Keratinocyte (primary cell): ENCODE measurements around the gene GSN.

Source experiments
- EZH2 ChIP-seq: IDR thresholded peaks from one replicate; pipeline ENCODE4 v1.6.1; 2012; ENCODE audit warnings: inconsistent platforms, mild to moderate bottlenecking, low read length, moderate library complexity
- TF ChIP-seq, protein P1 (sequence below), 3 experiments: IDR thresholded peaks in 1 of 3; conservative IDR thresholded peaks in 1 of 3; optimal IDR thresholded peaks in 1 of 3; 2 replicates in 2 of 3; 3 replicates in 1 of 3; pipeline versions ENCODE3 to v1.5.1; 2011; ENCODE audit warnings: low read length in 3 of 3, mild to moderate bottlenecking in 3 of 3, moderate library complexity in 2 of 3, control low read depth in 1 of 3, inconsistent platforms in 1 of 3; ENCODE audit not compliant: insufficient read depth in 2 of 3; ENCODE audit errors: extremely low read depth in 1 of 3

DNA sequence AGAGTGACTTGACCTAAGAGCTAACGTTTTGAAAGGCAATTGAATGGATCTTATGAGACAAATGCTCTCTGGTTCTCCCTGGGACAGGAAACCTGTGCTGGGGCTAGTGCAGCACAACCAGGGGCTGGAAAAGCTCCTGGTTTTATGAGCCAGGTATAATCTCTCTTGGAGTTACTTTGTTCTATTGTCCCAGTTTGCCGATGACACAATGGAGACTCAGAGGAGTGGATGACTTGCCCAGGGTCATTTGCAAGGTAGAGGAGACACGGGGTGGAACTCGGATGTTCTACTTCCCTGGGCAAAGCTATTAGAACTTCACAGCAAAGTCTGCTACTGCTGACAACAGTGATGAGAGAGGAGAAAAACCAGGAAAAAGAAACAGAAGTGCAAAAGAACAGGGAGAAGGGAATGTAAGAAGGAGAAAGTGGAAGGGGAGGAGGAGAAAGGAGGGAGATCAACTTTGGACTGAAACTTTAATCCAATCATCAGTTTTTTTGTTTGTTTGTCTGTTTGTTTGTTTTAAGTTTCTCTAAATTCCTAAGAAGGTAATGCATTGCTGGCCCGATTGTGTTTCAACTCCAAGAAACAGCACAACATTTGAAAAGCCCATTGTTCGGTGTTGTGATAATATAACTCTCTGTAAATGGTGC is 7.4 kb upstream of the GSN start:
- TF ChIP-seq, protein P1, sequence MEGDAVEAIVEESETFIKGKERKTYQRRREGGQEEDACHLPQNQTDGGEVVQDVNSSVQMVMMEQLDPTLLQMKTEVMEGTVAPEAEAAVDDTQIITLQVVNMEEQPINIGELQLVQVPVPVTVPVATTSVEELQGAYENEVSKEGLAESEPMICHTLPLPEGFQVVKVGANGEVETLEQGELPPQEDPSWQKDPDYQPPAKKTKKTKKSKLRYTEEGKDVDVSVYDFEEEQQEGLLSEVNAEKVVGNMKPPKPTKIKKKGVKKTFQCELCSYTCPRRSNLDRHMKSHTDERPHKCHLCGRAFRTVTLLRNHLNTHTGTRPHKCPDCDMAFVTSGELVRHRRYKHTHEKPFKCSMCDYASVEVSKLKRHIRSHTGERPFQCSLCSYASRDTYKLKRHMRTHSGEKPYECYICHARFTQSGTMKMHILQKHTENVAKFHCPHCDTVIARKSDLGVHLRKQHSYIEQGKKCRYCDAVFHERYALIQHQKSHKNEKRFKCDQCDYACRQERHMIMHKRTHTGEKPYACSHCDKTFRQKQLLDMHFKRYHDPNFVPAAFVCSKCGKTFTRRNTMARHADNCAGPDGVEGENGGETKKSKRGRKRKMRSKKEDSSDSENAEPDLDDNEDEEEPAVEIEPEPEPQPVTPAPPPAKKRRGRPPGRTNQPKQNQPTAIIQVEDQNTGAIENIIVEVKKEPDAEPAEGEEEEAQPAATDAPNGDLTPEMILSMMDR (optimal IDR thresholded peaks at IDR 0.05 in 1 of 3, IDR thresholded peaks at IDR 0.05 in 1 of 3, conservative IDR thresholded peaks at IDR 0.05 in 1 of 3; ENCODE audit: extremely low read depth in 1 of 3, insufficient read depth in 2 of 3, low read length in 3 of 3) = no peak
- TF ChIP-seq EZH2 = no peak
